ENCODE measurements around the gene EID3. TPM values are rescaled to one million over a fixed set of nuclear protein-coding genes. Genes with fewer than 3 reads are reported as not detected.

Gene EID3
- total RNA-seq, 1 experiment from 2014 or later, result 3.2 TPM

DNA sequence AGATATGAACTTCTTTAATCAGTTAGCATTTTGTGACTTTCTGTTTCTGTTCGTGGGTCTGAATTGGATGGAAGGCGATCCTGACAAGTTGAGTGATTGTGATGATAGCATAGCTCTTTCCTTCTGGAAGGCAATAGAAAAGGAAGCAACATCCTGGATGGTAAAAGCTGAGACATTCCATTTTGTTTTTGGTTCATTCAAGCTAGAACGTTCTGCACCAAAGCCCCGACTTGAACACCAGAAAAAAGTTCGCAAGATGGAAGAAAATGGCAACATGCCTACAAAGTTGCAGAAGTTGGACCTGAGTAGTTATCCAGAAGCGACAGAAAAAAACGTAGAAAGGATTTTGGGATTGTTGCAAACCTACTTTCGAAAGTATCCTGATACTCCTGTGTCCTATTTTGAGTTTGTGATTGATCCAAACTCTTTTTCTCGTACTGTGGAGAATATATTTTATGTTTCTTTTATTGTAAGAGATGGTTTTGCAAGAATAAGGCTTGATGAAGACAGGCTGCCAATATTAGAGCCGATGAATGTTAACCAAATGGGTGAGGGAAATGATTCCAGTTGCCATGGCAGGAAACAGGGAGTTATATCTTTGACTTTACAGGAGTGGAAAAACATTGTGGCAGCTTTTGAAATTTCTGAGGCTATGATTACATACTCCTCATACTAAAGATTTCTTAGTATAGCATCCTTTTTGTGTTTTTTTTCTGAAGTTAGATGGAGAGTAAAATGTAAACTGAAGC, 896 bp downstream of the EID3 start:
- POLR2A ChIA-PET, result interaction anchor here (0.7 to 2.8 kb wide), 3 partner anchors 12 to 100 kb away, joined by 3 to 34 read pairs (median 3); no protein-coding TSS in a partner anchor
- Mint-ChIP-seq H3K9me3 (no peaks in the 10 kb centered on the region), H3K27ac (peak overlapping the region; percentile 83), H3K4me3 (peak overlapping the region; percentile 75), H3K36me3 (peaks cover 13% of the 10 kb centered on the region), H3K4me1 (peaks cover 74% of the 10 kb centered on the region), H3K27me3 (ENCODE audit: low read depth) (no peaks in the 10 kb centered on the region; the same call in 1 of the 2 replicates)
- DNase-seq (ENCODE audit: low spot score), result no peak
- no peak for ATAC-seq
- CTCF ChIA-PET, result interaction anchor here (0.5 to 1.6 kb wide), 6 partner anchors 17 to 486 kb away, joined by 4 to 11 read pairs (median 4); partner anchors contain the start of gene TXNRD1
- no peak for TF ChIP-seq ZBTB21 (CRISPR knock-in tag; IDR thresholded peaks at IDR 0.05; ENCODE audit: borderline replicate concordance)
- TF ChIP-seq ZNF263 (CRISPR knock-in tag; IDR thresholded peaks at IDR 0.05; ENCODE audit: low read depth), result no peak
- no peak for TF ChIP-seq CREB1 (CRISPR knock-in tag; IDR thresholded peaks at IDR 0.05)
- TF ChIP-seq, protein P1, sequence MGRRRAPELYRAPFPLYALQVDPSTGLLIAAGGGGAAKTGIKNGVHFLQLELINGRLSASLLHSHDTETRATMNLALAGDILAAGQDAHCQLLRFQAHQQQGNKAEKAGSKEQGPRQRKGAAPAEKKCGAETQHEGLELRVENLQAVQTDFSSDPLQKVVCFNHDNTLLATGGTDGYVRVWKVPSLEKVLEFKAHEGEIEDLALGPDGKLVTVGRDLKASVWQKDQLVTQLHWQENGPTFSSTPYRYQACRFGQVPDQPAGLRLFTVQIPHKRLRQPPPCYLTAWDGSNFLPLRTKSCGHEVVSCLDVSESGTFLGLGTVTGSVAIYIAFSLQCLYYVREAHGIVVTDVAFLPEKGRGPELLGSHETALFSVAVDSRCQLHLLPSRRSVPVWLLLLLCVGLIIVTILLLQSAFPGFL (CRISPR knock-in tag; IDR thresholded peaks at IDR 0.05; ENCODE audit: borderline replicate concordance), result no peak
- TF ChIP-seq MAX (CRISPR knock-in tag; IDR thresholded peaks at IDR 0.05), result no peak
- TF ChIP-seq EMX1 (CRISPR knock-in tag; IDR thresholded peaks at IDR 0.05), result no peak
- TF ChIP-seq ESRRA (CRISPR knock-in tag; IDR thresholded peaks at IDR 0.05; ENCODE audit: borderline replicate concordance), result no peak
- no peak for TF ChIP-seq SOX15 (CRISPR knock-in tag; IDR thresholded peaks at IDR 0.05)
- TF ChIP-seq CBFB (CRISPR knock-in tag; IDR thresholded peaks at IDR 0.05; ENCODE audit: low read depth), result no peak
- no peak for TF ChIP-seq RORB (CRISPR knock-in tag; IDR thresholded peaks at IDR 0.05)
- TF ChIP-seq AR (CRISPR knock-in tag; IDR thresholded peaks at IDR 0.05), result no peak
- TF ChIP-seq ZBTB43 (CRISPR knock-in tag; IDR thresholded peaks at IDR 0.05), result no peak
- no peak for TF ChIP-seq ZNF671 (CRISPR knock-in tag; IDR thresholded peaks at IDR 0.05)
- TF ChIP-seq ZNF416 (CRISPR knock-in tag; IDR thresholded peaks at IDR 0.05), result no peak
- no peak for TF ChIP-seq ARID4B (CRISPR knock-in tag; IDR thresholded peaks at IDR 0.05; ENCODE audit: borderline replicate concordance)
- no peak for TF ChIP-seq GRHL2 (CRISPR knock-in tag; IDR thresholded peaks at IDR 0.05; ENCODE audit: insufficient replicate concordance, severe bottlenecking)

Measured in WTC11 (cell line).